GM21717 (cell line): ENCODE results near the gene TBX1.

Experiments used
- ATAC-seq: cut with Tn5 transposase; IDR thresholded peaks from one replicate; pipeline ENCODE4 v1.9.1; 2021; ENCODE audit warnings: mild to moderate bottlenecking, moderate library complexity; ENCODE audit not compliant: unreplicated experiment

TBX1 gene

DNA sequence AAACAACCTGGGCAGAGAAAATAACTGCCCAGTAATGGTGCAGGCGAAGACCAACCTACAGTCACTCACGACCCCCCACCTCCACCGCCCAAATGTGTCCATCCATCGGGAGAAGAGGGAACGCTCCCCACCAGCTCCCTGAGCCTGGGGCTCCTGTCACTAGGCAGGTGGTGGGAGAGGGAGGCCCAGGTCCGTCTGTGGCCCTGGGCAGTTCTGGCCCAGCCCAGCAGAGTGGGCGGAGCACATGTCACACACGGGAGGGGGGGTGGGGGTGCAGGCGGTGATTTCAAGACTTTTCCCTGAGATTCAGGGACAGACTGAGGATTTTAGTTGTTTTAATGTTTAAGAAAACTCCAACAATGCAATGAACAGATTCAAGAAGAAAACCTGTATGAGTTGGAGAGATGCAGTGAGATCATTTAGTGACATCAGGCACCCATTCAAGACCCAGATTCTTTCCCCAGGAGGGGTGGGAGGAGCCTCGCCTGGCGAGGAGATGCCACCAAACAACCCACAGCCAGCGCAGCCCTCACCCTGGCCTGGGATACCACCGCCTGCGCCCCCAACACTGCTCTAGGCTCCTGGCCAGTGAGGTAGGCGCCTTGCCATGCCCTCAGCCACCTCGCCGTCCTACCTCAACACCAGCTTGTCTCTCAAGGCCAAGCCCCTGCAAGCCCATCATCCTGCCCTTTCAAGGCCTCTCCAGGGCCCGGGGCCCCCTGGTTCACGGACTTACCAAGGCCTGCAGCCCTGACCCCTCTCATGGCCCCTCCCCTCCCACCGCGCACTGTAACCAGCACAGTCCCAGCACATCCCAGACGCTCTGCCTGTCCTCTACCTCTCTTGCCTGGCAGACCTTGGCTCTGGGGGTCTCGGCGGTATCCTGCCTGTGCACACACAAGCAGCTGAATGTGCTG is 36.8 kb downstream of the TBX1 start:
- no peak for ATAC-seq

DNA sequence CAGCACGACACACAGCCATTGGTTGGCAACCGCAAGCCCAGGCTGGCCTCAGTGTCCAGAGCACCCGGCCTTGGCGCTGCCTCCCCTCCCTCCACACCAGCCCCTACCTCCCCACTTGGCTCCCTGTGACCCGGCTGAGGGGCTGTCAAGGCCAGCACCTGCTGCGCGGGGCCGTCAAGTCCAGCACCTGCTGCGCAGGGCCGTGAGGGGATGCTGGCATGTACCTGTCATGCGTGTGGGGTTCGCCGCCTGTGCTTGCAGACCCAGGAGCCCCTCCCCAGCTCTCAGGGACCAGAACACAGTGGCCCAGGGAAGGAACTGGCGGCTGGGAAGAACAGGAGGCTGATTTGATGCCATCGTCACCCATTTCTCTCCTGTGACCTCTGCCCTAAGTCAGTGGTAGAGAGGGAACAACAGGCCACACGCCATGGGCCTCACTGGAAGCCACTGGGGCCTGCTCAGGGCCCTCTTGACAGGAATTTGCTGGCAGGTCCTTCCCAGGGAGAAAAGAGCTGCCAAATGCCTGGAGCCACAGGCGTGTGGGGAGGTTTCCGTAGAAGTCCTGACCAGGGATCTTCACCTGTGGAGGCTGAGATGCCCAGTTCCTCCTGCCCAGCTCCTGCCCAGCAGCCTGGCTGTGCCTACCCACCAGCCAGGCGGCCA is 37.6 kb downstream of the TBX1 start:
- ATAC-seq = no peak

DNA sequence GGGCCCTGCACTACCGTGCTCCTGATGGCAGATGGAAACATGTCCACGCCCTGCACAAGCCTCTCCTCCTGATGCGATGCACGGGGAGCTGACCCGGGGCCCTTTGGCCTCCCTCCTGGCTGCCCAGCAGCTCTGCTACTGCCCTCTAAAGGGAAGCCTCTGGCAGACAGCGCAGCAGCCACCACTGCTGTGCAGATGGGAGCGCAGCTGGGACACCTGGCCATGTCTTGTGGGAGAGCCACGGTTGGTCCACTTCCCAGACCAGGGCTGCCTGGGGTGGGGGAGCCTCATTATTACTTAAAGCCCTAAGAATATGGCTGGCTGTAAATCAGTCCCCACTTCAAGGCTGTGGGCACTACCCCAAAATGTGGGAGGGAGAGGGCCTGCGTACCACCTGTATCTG is 38.3 kb downstream of the TBX1 start:
- ATAC-seq = no peak

GRCh38 chr22:19799322-19800190 is 39.0 kb downstream of the TBX1 start:
- ATAC-seq = no peak

- ATAC-seq = no peak
These were observed 39.7 kb downstream of the TBX1 start for GRCh38 chr22:19800306-19800705.

GRCh38 chr22:19800761-19801244 is 40.2 kb downstream of the TBX1 start:
- ATAC-seq = no peak

DNA sequence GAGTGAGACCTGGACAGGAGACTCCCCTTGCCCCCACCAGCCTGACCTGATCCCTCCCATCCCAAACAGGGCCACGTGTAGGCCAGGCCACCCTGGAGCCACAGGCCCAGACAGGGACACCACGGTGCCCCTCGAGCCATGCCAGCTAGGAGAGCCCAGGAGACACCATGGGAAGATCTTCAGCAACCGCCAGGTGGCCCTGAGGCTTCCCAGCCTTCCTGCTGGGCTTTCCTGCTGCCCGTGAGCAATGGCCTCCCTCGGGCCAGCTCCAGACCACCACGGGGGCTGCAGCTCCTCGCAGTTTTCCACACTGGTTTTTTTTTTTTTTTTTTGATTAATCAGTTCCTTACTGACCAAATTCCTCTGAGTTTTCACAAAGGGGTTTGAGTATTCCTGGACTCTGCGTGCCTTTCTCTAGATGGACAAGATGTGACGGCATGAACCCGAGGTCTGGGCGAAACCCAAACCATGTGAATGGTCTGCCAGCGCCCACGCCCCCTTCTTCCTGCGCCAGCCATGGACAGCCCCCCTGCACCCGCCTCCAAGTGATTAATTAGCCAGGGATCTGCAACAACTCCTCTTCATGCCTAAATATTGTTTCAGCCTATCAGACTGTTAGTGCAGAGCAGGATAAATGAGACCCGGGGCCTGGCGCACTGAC is 40.9 kb downstream of the TBX1 start:
- no peak for ATAC-seq

GRCh38 chr22:19802001-19802893 is 41.7 kb downstream of the TBX1 start:
- ATAC-seq = no peak

DNA sequence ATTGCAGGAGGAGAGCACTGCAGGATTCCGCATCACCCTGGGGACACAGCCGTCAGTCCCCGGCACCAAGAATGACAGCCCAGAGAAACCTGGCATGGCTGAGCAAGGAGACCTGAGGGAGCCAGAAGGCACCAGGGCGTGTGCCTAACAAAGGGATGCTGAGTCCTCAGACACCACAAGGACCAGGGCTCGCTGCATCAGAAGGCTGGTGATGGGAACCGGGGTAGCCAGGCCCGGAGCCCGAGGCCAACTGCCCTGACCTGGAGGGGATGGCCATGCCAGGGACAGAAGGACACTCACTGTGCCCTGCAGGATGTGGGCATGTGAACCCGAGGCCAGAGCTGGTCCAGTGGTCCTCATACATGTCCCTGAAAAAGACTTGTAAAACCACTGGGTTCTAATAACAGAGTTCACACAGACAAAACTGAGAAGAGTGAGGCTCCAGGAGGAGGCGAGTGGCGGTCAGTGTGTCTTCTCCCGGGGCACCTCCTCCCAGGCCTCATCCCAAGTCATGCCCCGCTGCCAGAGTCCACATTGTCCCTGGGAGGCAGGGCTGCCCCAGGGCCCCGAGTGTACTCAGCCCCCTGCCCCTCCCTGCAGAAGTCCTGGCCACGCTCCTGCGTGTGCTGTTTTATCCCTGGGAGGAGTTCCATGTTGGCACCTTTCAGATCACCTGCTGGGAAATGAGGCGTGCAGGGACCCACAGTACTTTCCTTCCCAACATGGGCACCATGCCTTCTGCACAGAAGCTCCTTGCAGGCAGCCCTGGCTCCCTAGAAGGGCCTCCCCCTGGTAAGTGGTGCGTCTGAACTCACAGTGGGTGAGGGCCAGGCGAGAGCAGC is 42.5 kb downstream of the TBX1 start:
- ATAC-seq = no peak

DNA sequence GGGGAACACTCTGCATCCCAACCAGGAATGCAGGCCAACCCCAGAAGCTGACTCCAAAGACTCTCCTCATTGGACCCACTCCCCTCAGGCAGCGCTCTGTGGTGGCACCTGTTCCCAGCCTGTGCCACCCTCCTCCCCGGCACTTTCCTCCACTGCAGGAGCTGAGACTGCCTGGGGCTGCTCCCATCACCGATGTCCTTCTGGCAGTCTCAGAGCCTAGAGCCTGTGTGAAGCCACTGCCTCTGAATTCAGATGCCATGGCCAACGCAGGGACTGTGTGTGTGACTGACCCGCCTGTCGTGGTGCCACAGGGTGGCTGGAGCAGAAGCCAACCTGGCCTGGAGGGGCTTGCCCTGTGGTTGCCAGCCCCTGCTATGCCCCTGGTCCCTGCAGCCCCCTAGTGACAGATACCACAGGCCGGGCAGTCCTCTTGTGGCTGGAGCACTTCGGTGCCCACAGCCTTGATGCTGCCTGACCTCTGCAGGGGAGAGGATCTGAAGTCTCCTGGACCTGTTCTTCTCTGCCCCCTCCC is 43.2 kb downstream of the TBX1 start:
- ATAC-seq = no peak

GRCh38 chr22:19805821-19806212 is 45.2 kb downstream of the TBX1 start:
- no peak for ATAC-seq

DNA sequence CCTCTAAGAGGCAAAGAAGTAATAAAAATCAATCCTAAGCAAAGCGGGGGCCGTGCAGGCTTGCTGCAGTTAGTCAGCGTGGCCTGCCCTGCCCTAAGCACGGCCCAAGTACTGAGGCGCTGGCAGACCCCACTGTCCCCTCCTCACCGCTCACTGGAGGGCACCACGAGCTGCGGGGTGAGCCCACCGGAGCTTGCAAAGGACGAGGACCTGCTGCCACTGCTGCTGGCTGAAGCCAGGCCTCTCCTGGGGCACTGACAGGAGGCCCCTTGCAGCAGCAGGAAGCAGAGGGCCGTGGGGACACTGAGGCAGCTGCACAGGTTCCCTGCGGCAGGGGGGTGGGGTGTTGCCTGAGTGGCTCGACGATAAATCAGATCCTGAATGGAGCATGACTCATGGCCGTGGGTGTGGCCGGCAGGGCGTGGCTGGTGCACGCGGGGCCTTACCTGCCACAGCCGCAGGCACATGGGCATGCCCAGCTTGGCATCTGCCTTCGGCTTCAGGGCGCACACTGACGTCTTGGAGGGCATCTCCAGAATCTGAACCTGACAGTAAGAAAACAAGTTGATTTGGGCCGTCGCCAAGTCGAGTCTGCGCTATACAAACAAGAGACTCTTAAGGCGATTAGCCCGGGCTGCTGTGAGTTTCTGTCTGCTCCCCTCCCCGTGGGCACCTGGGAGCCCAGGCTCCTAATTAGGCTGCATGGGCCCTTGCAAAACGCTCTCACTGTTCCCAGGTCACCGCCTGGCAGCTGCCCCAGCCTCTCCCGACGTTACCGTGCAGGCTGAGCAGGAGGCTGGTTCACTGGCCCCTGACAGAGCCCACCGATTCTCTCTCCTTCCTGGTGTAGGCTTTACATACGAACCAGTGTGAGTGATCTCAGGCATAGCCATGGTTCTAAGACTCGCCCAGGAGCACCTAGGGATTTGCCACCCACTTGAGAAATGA is 45.9 kb downstream of the TBX1 start:
- ATAC-seq = no peak

GRCh38 chr22:19807161-19807913 is 46.8 kb downstream of the TBX1 start:
- no peak for ATAC-seq

GRCh38 chr22:19807914-19808872 is 47.6 kb downstream of the TBX1 start:
- ATAC-seq = no peak

DNA sequence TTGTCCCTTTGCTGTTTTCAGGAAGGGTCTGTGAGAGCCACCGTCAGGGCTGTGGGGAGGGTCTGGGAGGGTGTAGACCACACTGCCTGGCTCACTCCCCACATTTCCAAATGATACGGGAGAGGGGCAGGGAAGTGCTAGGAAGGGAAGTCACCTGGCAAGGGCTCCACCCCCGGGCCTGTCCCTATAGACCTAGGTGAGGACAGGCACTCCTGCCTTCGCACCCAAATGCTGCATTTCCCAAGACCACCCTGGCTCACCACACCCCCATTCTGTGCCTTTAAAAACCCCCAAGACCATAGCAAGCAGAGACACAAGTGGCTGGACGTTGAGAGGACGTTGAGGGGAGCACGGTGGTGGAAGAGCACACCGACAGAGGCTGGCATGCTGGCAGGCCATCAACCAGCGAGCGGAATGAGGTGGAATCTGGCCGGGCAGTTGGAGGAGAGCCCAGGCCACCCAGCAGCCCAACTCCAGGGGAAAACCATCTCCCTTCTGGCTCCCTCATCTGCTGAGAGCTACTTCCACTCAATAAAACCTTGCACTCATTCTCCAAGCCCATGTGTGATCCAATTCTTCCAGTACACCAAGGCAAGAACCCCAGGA is 48.4 kb downstream of the TBX1 start:
- ATAC-seq = no peak
